ENCODE data around the gene SLC25A33.

Gene SLC25A33, protein sequence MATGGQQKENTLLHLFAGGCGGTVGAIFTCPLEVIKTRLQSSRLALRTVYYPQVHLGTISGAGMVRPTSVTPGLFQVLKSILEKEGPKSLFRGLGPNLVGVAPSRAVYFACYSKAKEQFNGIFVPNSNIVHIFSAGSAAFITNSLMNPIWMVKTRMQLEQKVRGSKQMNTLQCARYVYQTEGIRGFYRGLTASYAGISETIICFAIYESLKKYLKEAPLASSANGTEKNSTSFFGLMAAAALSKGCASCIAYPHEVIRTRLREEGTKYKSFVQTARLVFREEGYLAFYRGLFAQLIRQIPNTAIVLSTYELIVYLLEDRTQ

GRCh38 chr1:9539165-9539828 is at the start of gene SLC25A33:
SLC25A33 (plus strand) TSS chr1:9539465; CDS start chr1:9539692, 227 bp downstream.
- DNase-seq (ENCODE audit: low spot score) = peak; percentile 99
- TF ChIP-seq, protein P1, sequence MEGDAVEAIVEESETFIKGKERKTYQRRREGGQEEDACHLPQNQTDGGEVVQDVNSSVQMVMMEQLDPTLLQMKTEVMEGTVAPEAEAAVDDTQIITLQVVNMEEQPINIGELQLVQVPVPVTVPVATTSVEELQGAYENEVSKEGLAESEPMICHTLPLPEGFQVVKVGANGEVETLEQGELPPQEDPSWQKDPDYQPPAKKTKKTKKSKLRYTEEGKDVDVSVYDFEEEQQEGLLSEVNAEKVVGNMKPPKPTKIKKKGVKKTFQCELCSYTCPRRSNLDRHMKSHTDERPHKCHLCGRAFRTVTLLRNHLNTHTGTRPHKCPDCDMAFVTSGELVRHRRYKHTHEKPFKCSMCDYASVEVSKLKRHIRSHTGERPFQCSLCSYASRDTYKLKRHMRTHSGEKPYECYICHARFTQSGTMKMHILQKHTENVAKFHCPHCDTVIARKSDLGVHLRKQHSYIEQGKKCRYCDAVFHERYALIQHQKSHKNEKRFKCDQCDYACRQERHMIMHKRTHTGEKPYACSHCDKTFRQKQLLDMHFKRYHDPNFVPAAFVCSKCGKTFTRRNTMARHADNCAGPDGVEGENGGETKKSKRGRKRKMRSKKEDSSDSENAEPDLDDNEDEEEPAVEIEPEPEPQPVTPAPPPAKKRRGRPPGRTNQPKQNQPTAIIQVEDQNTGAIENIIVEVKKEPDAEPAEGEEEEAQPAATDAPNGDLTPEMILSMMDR (IDR thresholded peaks at IDR 0.05; ENCODE audit: extremely low read depth, missing control alignments) = no peak

GRCh38 chr1:9490605-9491339 is 48.5 kb upstream of the SLC25A33 start:
- peak; percentile 85 for DNase-seq (ENCODE audit: low spot score)
- TF ChIP-seq, protein P1 (IDR thresholded peaks at IDR 0.05; ENCODE audit: extremely low read depth, missing control alignments) = peak; percentile 92

- no peak for DNase-seq (ENCODE audit: low spot score)
- TF ChIP-seq, protein P1 (IDR thresholded peaks at IDR 0.05; ENCODE audit: extremely low read depth, missing control alignments) = no peak
Measured at GRCh38 chr1:9493326-9493725, 45.9 kb upstream of the SLC25A33 start.

DNA sequence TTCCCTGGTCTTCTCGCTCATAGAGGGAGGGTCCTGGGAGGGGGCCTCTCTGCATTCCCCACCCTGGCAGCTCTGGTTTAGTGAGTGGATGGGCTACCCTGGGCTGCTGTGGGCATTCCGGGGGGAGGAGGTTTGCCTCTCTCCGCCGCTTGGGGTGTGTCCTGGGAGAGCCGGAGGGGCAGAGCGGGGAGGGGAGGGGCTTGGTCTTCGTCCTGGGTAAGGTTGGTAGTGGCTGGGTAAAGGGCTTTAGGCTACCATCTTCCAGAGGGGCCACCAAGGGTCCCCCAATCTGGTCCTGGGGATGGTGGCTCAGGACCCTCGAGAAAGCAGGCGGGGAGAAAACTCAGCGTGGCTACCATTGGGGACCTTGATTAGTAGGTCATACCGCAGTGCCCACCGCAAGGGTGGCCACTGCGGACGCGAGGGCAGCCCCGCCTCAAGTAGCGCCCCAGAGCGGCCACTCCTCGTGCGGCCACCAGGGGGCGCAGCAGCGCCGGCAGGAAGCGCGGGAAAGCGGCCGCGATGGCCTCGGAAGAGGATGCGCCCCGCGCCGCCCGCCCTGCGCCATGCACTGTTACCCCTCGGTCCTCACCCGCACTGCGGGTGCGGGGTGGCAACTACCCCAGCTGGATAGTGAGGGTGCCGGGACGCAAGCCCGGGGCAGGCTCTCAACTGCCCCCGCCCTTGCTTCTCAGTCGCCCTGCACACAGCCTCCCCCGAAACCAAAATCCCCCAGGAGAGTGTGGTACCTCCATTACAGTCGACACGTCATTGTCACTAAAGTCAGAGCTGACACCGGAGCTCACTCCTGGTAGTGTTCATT is 44.1 kb upstream of the SLC25A33 start:
- TF ChIP-seq, protein P1 (IDR thresholded peaks at IDR 0.05; ENCODE audit: extremely low read depth, missing control alignments) = peak; percentile 96
- peak; percentile 81 for DNase-seq (ENCODE audit: low spot score)

DNA sequence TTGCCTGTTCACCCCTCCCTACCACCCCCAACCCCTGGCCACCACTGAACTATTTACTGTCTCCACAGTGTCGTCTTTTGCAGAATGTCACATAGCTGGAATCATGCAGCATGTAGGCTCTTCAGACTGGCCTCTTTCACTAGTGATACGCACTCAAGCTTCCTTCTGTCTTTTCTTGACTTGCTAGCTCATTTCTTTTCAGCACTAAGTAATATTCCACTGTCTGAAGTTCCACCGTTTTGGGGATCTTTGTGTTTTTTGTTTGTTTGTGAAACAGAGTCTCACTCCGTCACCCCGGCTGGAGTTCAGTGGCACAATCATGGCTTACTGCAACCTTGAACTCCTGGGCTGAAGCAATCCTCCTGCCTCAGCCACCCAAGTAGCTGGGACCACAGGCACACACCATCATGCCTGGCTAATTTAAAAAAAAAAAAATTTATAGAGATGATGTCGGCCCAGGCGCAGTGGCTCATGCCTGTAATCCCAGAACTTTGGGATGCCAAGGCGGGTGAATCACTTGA is 43.4 kb upstream of the SLC25A33 start:
- no peak for DNase-seq (ENCODE audit: low spot score)
- TF ChIP-seq, protein P1 (IDR thresholded peaks at IDR 0.05; ENCODE audit: extremely low read depth, missing control alignments) = no peak

GRCh38 chr1:9500756-9501754 is 38.2 kb upstream of the SLC25A33 start:
- TF ChIP-seq, protein P1 (IDR thresholded peaks at IDR 0.05; ENCODE audit: extremely low read depth, missing control alignments) = no peak
- no peak for DNase-seq (ENCODE audit: low spot score)

Measured in GM20000 (cell line).